GM23338 (cell line): ENCODE data around the gene ARHGAP30. TPM values are rescaled to one million over a fixed set of nuclear protein-coding genes. Genes with fewer than 3 reads are reported as not detected.
"Not testable (repeated sequence)": the region's sequence is repeated elsewhere in the genome, so short reads cannot be mapped to it uniquely, and the experiment has no call there.

Experiments used
- ATAC-seq: fragments of 200-7000 bp; cut with Tn5 transposase; 3 replicates; pipeline ENCODE4 v1.9.1; 2020
- DNase-seq: peaks from one replicate; pipeline ENCODE4 v3.0.0-alpha.2; 2015; ENCODE audit warnings: low spot score
- H2AFZ ChIP-seq: fragments of 200-600 bp; sonication (generic); 2 replicates; pipeline ENCODE4 v1.8.0; 2016; ENCODE audit warnings: antibody characterized with exemption, mild to moderate bottlenecking, moderate library complexity
- H3F3A ChIP-seq: fragments of 200-600 bp; sonication (generic); replicated peaks from 2 replicates; pipeline ENCODE4 v1.8.0; 2017; ENCODE audit warnings: antibody characterized with exemption, mixed run types, low read depth
- H3K27ac ChIP-seq: fragments of 200-600 bp; sonication (generic); 2 replicates; pipeline ENCODE4 v1.6.1; 2016; ENCODE audit warnings: low read depth
- H3K27me3 ChIP-seq: fragments of 200-600 bp; sonication (generic); 2 replicates; pipeline ENCODE4 v1.8.0; 2016; ENCODE audit warnings: mild to moderate bottlenecking, mixed run types, moderate library complexity; ENCODE audit not compliant: insufficient read depth
- H3K36me3 ChIP-seq: fragments of 200-600 bp; sonication (generic); 2 replicates; pipeline ENCODE4 v1.8.0; 2016; ENCODE audit warnings: mild to moderate bottlenecking; ENCODE audit not compliant: insufficient read depth
- H3K4me1 ChIP-seq: fragments of 200-600 bp; sonication (generic); 2 replicates; pipeline ENCODE4 v1.8.0; 2016; ENCODE audit warnings: mild to moderate bottlenecking, moderate library complexity; ENCODE audit not compliant: insufficient read depth
- H3K4me2 ChIP-seq: fragments of 200-600 bp; sonication (generic); 2 replicates; pipeline ENCODE4 v1.7.1; 2017; ENCODE audit warnings: mixed run types
- H3K4me3 ChIP-seq: fragments of 200-600 bp; sonication (generic); 2 replicates; pipeline ENCODE4 v1.6.1; 2016; ENCODE audit warnings: mixed run types
- H3K79me2 ChIP-seq: fragments of 200-600 bp; sonication (generic); replicated peaks from 2 replicates; pipeline ENCODE4 v1.8.0; 2017; ENCODE audit warnings: mild to moderate bottlenecking; ENCODE audit not compliant: insufficient read depth
- H3K9me2 ChIP-seq: fragments of 200-600 bp; sonication (generic); 2 replicates; pipeline ENCODE4 v1.8.0; 2017; ENCODE audit not compliant: insufficient read depth
- H4K20me1 ChIP-seq: fragments of 200-600 bp; sonication (generic); replicated peaks from 2 replicates; pipeline ENCODE4 v1.8.0; 2017; ENCODE audit warnings: mild to moderate bottlenecking; ENCODE audit not compliant: insufficient read depth
- H3K27ac Mint-ChIP-seq: 2 replicates; pipeline ENCODE4 v1.8.0; 2020; ENCODE audit warnings: inconsistent platforms, mild to moderate bottlenecking, moderate library complexity, mixed read lengths
- H3K27me3 Mint-ChIP-seq: 3 replicates; pipeline ENCODE4 v1.8.0; 2022; ENCODE audit warnings: low read depth, mild to moderate bottlenecking, moderate library complexity, mixed read lengths, inconsistent platforms; ENCODE audit not compliant: insufficient read depth, poor library complexity
- H3K36me3 Mint-ChIP-seq: 3 replicates; pipeline ENCODE4 v1.8.0; 2021; ENCODE audit warnings: low read depth, mild to moderate bottlenecking, inconsistent platforms, moderate library complexity, mixed read lengths
- H3K4me1 Mint-ChIP-seq: 3 replicates; pipeline ENCODE4 v1.8.0; 2020; ENCODE audit warnings: mild to moderate bottlenecking, inconsistent platforms, mixed read lengths
- H3K4me3 Mint-ChIP-seq: 3 replicates; pipeline ENCODE4 v1.8.0; 2021; ENCODE audit warnings: moderate library complexity, mild to moderate bottlenecking, inconsistent platforms, mixed read lengths
- H3K9me3 Mint-ChIP-seq: 3 replicates; pipeline ENCODE4 v1.8.0; 2020; ENCODE audit warnings: moderate library complexity, mild to moderate bottlenecking, inconsistent platforms, mixed read lengths
- CTCF ChIP-seq, 2 experiments: fragments of 200-600 bp in 1 of 2; sonication (generic) in 1 of 2; conservative IDR thresholded peaks; 2 replicates each; pipeline versions ENCODE4 v1.5.1 to v1.6.1; 2016 to 2017; ENCODE audit warnings: antibody characterized with exemption in 2 of 2, low read depth in 2 of 2, mild to moderate bottlenecking in 2 of 2, moderate library complexity in 1 of 2
- NANOG ChIP-seq: IDR thresholded peaks from 2 replicates; pipeline ENCODE4 v1.6.1; 2016; ENCODE audit warnings: antibody characterized with exemption, borderline replicate concordance
- ZNF462 ChIP-seq: fragments of 250-450 bp; sonication (Bioruptor Pico); IDR thresholded peaks from 2 replicates; pipeline ENCODE4 v1.5.0; 2020; ENCODE audit warnings: mild to moderate bottlenecking, moderate library complexity
- polyA plus RNA-seq: library from polyadenylated mRNA; unstranded; fragments of >200 nt; fragmentation: Nextera tagmentation; extraction: Ambion mirVana; gene quantifications from 2 replicates; pipeline ENCODE4 v1.2.1, GENCODE V29; 2016
- total RNA-seq: library from RNA; depleted of rRNA; stranded (reverse); fragments of >200 nt; shearing (Covaris generic); gene quantifications from 2 replicates; pipeline ENCODE4 v1.2.3, GENCODE V29; 2014
- TF ChIP-seq, protein P1 (sequence below): IDR thresholded peaks from one replicate; pipeline ENCODE4 v1.6.1; 2018; ENCODE audit warnings: antibody characterized with exemption; ENCODE audit not compliant: unreplicated experiment

ARHGAP30 gene
- total and polyA plus RNA-seq, 2 experiments from 2014 or later, result 0.45 TPM; not detected in 1

GRCh38 chr1:161117759-161118581, 48.3 kb upstream of the ARHGAP30 start, which contains the start of the genes NIT1 and PFDN2 (continued):
- TF ChIP-seq ZNF462 (no peak), CTCF (conservative IDR thresholded peaks at IDR 0.05; ENCODE audit: low read depth in 2 of 2) (no peak), NANOG (peak; percentile 41; the same call in 1 of the 2 replicates)
- TF ChIP-seq, protein P1, sequence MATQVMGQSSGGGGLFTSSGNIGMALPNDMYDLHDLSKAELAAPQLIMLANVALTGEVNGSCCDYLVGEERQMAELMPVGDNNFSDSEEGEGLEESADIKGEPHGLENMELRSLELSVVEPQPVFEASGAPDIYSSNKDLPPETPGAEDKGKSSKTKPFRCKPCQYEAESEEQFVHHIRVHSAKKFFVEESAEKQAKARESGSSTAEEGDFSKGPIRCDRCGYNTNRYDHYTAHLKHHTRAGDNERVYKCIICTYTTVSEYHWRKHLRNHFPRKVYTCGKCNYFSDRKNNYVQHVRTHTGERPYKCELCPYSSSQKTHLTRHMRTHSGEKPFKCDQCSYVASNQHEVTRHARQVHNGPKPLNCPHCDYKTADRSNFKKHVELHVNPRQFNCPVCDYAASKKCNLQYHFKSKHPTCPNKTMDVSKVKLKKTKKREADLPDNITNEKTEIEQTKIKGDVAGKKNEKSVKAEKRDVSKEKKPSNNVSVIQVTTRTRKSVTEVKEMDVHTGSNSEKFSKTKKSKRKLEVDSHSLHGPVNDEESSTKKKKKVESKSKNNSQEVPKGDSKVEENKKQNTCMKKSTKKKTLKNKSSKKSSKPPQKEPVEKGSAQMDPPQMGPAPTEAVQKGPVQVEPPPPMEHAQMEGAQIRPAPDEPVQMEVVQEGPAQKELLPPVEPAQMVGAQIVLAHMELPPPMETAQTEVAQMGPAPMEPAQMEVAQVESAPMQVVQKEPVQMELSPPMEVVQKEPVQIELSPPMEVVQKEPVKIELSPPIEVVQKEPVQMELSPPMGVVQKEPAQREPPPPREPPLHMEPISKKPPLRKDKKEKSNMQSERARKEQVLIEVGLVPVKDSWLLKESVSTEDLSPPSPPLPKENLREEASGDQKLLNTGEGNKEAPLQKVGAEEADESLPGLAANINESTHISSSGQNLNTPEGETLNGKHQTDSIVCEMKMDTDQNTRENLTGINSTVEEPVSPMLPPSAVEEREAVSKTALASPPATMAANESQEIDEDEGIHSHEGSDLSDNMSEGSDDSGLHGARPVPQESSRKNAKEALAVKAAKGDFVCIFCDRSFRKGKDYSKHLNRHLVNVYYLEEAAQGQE, result no peak

GRCh38 chr1:161115961-161116360, 46.3 kb upstream of the ARHGAP30 start:
- not testable (repeated sequence) for DNase-seq, H3K9me3 Mint-ChIP-seq, H3K4me2 ChIP-seq, H3K27ac Mint-ChIP-seq, H3K27me3 ChIP-seq, ATAC-seq, H3K36me3 ChIP-seq, H3K9me2 ChIP-seq, H3K27ac ChIP-seq, H3K4me3 ChIP-seq, H2AFZ ChIP-seq
- H3K4me1 ChIP-seq, result peaks cover 21% of the 10 kb centered on the region
- peaks cover 73% of the 10 kb centered on the region for H3K79me2 ChIP-seq
- H3F3A ChIP-seq, result peaks cover 33% of the 10 kb centered on the region
- Mint-ChIP-seq H3K4me3 (peak overlapping the region; percentile 96; the same call in 2 of the 3 replicates), H3K36me3 (peaks cover 16% of the 10 kb centered on the region), H3K4me1 (peaks cover 22% of the 10 kb centered on the region), H3K27me3 (peaks cover 15% of the 10 kb centered on the region)
- peaks cover 44% of the 10 kb centered on the region for H4K20me1 ChIP-seq
